ENCODE measurements around the gene PANX1.

PANX1 gene

GRCh38 chr11:94130298-94131046, 1.8 kb downstream of the PANX1 start:
- peaks cover 25% of the 10 kb centered on the region for H3K4me1 ChIP-seq (ENCODE audit: control insufficient read depth, insufficient read depth, low read length)
- no peaks in the 10 kb centered on the region for H3K9me3 ChIP-seq (ENCODE audit: control insufficient read depth, insufficient read depth, low read length)
- no peaks in the 10 kb centered on the region for H3K36me3 ChIP-seq (ENCODE audit: control insufficient read depth, insufficient read depth, low read length)
- H3K9ac ChIP-seq (ENCODE audit: low read depth, low read length) = peak overlapping the region; percentile 93
- peak overlapping the region; percentile 94 for H3K4me3 ChIP-seq (ENCODE audit: low read depth, low read length)
- no peaks in the 10 kb centered on the region for H3K27me3 ChIP-seq (ENCODE audit: control insufficient read depth, insufficient read depth, low read length)

GRCh38 chr11:94131047-94131717, 2.5 kb downstream of the PANX1 start:
- H3K4me3 ChIP-seq (ENCODE audit: low read depth, low read length) = peak overlapping the region; percentile 94
- H3K4me1 ChIP-seq (ENCODE audit: control insufficient read depth, insufficient read depth, low read length) = peaks cover 25% of the 10 kb centered on the region
- H3K36me3 ChIP-seq (ENCODE audit: control insufficient read depth, insufficient read depth, low read length) = no peaks in the 10 kb centered on the region
- no peaks in the 10 kb centered on the region for H3K9me3 ChIP-seq (ENCODE audit: control insufficient read depth, insufficient read depth, low read length)
- H3K27me3 ChIP-seq (ENCODE audit: control insufficient read depth, insufficient read depth, low read length) = no peaks in the 10 kb centered on the region
- peak overlapping the region; percentile 42 for H3K9ac ChIP-seq (ENCODE audit: low read depth, low read length)

GRCh38 chr11:94131718-94132115, 3.1 kb downstream of the PANX1 start:
- H3K9ac ChIP-seq (ENCODE audit: low read depth, low read length) = no peak overlapping the region
- no peaks in the 10 kb centered on the region for H3K27me3 ChIP-seq (ENCODE audit: control insufficient read depth, insufficient read depth, low read length)
- H3K4me3 ChIP-seq (ENCODE audit: low read depth, low read length) = peak overlapping the region; percentile 5
- no peaks in the 10 kb centered on the region for H3K9me3 ChIP-seq (ENCODE audit: control insufficient read depth, insufficient read depth, low read length)
- H3K4me1 ChIP-seq (ENCODE audit: control insufficient read depth, insufficient read depth, low read length) = peaks cover 25% of the 10 kb centered on the region
- H3K36me3 ChIP-seq (ENCODE audit: control insufficient read depth, insufficient read depth, low read length) = no peaks in the 10 kb centered on the region

GRCh38 chr11:94132152-94132558, 3.5 kb downstream of the PANX1 start:
- Histone ChIP-seq H3K4me1 (ENCODE audit: control insufficient read depth, insufficient read depth, low read length) (peaks cover 25% of the 10 kb centered on the region), H3K9me3 (ENCODE audit: control insufficient read depth, insufficient read depth, low read length) (no peaks in the 10 kb centered on the region), H3K4me3 (ENCODE audit: low read depth, low read length) (no peak overlapping the region), H3K9ac (ENCODE audit: low read depth, low read length) (no peak overlapping the region), H3K27me3 (ENCODE audit: control insufficient read depth, insufficient read depth, low read length) (no peaks in the 10 kb centered on the region), H3K36me3 (ENCODE audit: control insufficient read depth, insufficient read depth, low read length) (no peaks in the 10 kb centered on the region)

- H3K9ac ChIP-seq (ENCODE audit: low read depth, low read length) = no peak overlapping the region
- H3K4me3 ChIP-seq (ENCODE audit: low read depth, low read length) = no peak overlapping the region
- peaks cover 19% of the 10 kb centered on the region for H3K4me1 ChIP-seq (ENCODE audit: control insufficient read depth, insufficient read depth, low read length)
- H3K36me3 ChIP-seq (ENCODE audit: control insufficient read depth, insufficient read depth, low read length) = no peaks in the 10 kb centered on the region
- H3K9me3 ChIP-seq (ENCODE audit: control insufficient read depth, insufficient read depth, low read length) = no peaks in the 10 kb centered on the region
- H3K27me3 ChIP-seq (ENCODE audit: control insufficient read depth, insufficient read depth, low read length) = no peaks in the 10 kb centered on the region
These were observed 4.3 kb downstream of the PANX1 start for GRCh38 chr11:94132823-94133408.

DNA sequence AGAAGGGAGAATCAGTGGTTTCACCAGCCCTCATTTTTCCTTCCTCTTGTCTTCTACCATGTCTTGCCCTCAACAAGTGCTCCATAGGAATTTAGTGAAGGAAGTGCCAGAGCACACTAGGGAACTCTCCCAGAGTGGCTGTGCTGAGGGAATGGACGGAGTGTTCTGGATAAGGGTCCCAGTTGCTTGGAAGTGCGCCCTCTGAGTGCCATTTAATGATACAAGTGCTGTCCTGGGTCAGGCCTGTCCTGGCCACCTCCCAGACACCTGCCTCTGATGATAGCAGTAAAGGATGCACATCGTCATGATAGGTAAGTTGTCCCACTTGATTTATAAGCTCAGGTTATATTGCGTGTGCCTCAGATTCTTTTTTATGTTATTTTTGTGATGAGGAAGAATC, 5.1 kb downstream of the PANX1 start:
- no peaks in the 10 kb centered on the region for H3K36me3 ChIP-seq (ENCODE audit: control insufficient read depth, insufficient read depth, low read length)
- H3K9me3 ChIP-seq (ENCODE audit: control insufficient read depth, insufficient read depth, low read length) = no peaks in the 10 kb centered on the region
- no peaks in the 10 kb centered on the region for H3K27me3 ChIP-seq (ENCODE audit: control insufficient read depth, insufficient read depth, low read length)
- H3K4me3 ChIP-seq (ENCODE audit: low read depth, low read length) = no peak overlapping the region
- H3K4me1 ChIP-seq (ENCODE audit: control insufficient read depth, insufficient read depth, low read length) = peaks cover 18% of the 10 kb centered on the region
- no peak overlapping the region for H3K9ac ChIP-seq (ENCODE audit: low read depth, low read length)

- H3K9me3 ChIP-seq (ENCODE audit: control insufficient read depth, insufficient read depth, low read length) = no peaks in the 10 kb centered on the region
- H3K9ac ChIP-seq (ENCODE audit: low read depth, low read length) = no peak overlapping the region
- H3K4me1 ChIP-seq (ENCODE audit: control insufficient read depth, insufficient read depth, low read length) = peaks cover 23% of the 10 kb centered on the region
- no peaks in the 10 kb centered on the region for H3K27me3 ChIP-seq (ENCODE audit: control insufficient read depth, insufficient read depth, low read length)
- H3K4me3 ChIP-seq (ENCODE audit: low read depth, low read length) = no peak overlapping the region
- H3K36me3 ChIP-seq (ENCODE audit: control insufficient read depth, insufficient read depth, low read length) = no peaks in the 10 kb centered on the region
These were observed 6.2 kb downstream of the PANX1 start for GRCh38 chr11:94134651-94135512.

- Histone ChIP-seq H3K36me3 (ENCODE audit: control insufficient read depth, insufficient read depth, low read length) (no peaks in the 10 kb centered on the region), H3K9me3 (ENCODE audit: control insufficient read depth, insufficient read depth, low read length) (no peaks in the 10 kb centered on the region), H3K27me3 (ENCODE audit: control insufficient read depth, insufficient read depth, low read length) (no peaks in the 10 kb centered on the region), H3K4me1 (ENCODE audit: control insufficient read depth, insufficient read depth, low read length) (peaks cover 31% of the 10 kb centered on the region), H3K9ac (ENCODE audit: low read depth, low read length) (no peak overlapping the region), H3K4me3 (ENCODE audit: low read depth, low read length) (no peak overlapping the region)
These were observed 10.8 kb downstream of the PANX1 start for GRCh38 chr11:94139416-94139815.

DNA sequence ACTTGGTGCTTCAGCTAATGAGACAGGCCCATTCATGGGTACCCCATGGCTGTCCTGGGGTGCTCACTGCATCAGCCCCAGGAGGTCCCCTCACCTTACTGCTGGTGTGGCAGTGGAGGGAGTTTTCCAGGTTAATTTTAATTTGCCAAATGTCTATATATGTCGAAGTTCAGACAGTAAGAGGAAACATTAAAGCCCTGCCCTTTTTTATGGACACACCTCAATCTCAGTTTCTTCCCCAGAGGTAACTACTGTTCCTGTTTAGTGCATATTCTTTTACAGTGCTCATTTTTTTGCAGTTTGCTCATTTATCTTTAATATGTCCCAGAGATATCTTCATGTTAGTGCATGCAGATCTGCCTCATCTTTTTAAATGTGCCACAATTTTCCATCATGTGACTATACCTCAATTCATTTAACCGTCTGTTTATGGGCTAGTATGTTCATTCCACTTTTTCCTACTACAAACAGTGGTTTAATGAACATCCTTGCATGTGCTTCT, 11.6 kb downstream of the PANX1 start:
- Histone ChIP-seq H3K4me3 (ENCODE audit: low read depth, low read length) (no peak overlapping the region), H3K9ac (ENCODE audit: low read depth, low read length) (no peak overlapping the region), H3K4me1 (ENCODE audit: control insufficient read depth, insufficient read depth, low read length) (peaks cover 31% of the 10 kb centered on the region), H3K27me3 (ENCODE audit: control insufficient read depth, insufficient read depth, low read length) (no peaks in the 10 kb centered on the region), H3K36me3 (ENCODE audit: control insufficient read depth, insufficient read depth, low read length) (no peaks in the 10 kb centered on the region), H3K9me3 (ENCODE audit: control insufficient read depth, insufficient read depth, low read length) (no peaks in the 10 kb centered on the region)

DNA sequence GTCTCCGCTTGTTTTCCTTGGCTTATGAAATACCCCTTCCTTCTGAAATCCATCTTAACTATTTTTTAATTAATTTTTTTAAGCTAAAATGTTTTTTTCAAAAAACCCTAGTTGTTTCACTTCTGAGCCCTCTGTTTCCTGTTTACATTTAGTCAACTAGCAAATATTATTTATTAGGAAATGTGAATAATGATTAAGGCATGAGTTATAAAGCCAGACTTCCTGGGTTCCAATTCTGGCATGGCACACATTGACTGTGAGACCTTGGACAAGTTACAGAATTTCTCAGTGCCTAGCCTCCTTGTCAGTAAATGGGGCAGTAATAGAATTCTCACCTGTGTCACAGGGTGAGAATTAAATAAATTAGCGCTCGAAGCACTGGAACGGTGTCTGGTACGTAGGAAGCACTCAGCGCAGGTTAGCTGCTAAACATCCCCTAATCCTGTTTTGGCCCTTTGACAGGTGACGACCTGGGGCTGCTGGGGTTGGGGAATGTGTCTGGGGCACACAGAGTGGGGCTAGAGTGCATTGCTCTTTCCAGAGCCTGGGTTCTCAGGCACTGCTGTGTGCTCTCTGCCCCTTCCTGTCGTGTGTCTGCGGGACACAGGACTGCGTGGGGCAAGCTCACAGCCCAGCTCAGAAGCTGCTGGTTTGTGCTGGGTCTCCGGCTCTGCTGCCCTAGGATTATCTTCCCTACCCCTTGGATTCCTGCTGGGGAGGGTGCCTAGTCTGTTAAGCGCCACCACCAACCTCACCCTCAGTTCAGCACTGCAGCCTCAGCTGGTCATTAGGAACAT, 13.1 kb downstream of the PANX1 start:
- Histone ChIP-seq H3K4me3 (ENCODE audit: low read depth, low read length) (no peak overlapping the region), H3K9me3 (ENCODE audit: control insufficient read depth, insufficient read depth, low read length) (no peaks in the 10 kb centered on the region), H3K36me3 (ENCODE audit: control insufficient read depth, insufficient read depth, low read length) (no peaks in the 10 kb centered on the region), H3K9ac (ENCODE audit: low read depth, low read length) (no peak overlapping the region), H3K4me1 (ENCODE audit: control insufficient read depth, insufficient read depth, low read length) (peaks cover 34% of the 10 kb centered on the region), H3K27me3 (ENCODE audit: control insufficient read depth, insufficient read depth, low read length) (no peaks in the 10 kb centered on the region)
